ENCODE measurements around the gene ZNF618.

DNA sequence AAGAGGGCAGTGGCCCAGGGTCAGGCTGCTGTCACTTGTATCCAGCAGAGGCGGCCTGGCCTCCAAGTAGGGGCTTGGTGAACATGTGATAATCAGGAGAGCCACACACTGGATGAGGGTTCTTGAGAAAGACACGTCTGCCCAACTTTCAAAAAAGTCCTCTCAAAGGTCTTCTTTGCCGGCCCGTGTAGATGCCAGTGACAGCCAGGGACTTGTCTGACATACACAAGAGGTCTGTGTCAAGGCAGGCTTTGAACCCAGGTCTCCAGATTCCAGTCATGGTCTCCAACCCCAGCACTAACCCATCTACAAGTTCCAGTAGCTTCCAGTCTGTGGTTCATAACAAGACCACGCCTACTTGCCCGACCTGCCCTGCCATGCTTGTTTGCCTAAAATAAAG, 209.9 kb downstream of the ZNF618 start:
- TF ChIP-seq EZH2 (IDR thresholded peaks at IDR 0.05; ENCODE audit: low read depth, unreplicated experiment) (no peak), CTCF (conservative IDR thresholded peaks at IDR 0.05; ENCODE audit: low read depth in 2 of 2) (no peak), POLR2AphosphoS5 (IDR thresholded peaks at IDR 0.05; ENCODE audit: low read depth) (no peak), EZH2phosphoT487 (IDR thresholded peaks at IDR 0.05; ENCODE audit: unreplicated experiment) (no peak), CREB1 (CRISPR knock-in tag; IDR thresholded peaks at IDR 0.05; ENCODE audit: low read depth) (no peak), JUNB (IDR thresholded peaks at IDR 0.05; ENCODE audit: unreplicated experiment) (no peak)
- TF ChIP-seq, protein P1, sequence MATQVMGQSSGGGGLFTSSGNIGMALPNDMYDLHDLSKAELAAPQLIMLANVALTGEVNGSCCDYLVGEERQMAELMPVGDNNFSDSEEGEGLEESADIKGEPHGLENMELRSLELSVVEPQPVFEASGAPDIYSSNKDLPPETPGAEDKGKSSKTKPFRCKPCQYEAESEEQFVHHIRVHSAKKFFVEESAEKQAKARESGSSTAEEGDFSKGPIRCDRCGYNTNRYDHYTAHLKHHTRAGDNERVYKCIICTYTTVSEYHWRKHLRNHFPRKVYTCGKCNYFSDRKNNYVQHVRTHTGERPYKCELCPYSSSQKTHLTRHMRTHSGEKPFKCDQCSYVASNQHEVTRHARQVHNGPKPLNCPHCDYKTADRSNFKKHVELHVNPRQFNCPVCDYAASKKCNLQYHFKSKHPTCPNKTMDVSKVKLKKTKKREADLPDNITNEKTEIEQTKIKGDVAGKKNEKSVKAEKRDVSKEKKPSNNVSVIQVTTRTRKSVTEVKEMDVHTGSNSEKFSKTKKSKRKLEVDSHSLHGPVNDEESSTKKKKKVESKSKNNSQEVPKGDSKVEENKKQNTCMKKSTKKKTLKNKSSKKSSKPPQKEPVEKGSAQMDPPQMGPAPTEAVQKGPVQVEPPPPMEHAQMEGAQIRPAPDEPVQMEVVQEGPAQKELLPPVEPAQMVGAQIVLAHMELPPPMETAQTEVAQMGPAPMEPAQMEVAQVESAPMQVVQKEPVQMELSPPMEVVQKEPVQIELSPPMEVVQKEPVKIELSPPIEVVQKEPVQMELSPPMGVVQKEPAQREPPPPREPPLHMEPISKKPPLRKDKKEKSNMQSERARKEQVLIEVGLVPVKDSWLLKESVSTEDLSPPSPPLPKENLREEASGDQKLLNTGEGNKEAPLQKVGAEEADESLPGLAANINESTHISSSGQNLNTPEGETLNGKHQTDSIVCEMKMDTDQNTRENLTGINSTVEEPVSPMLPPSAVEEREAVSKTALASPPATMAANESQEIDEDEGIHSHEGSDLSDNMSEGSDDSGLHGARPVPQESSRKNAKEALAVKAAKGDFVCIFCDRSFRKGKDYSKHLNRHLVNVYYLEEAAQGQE (IDR thresholded peaks at IDR 0.05; ENCODE audit: unreplicated experiment) = no peak
